Mammary epithelial cell (primary cell): ENCODE results near the gene HPN.

Experiments
- CTCF ChIP-seq, 2 donors: IDR thresholded peaks in 1 of 2; conservative IDR thresholded peaks in 1 of 2; 2 replicates each; pipeline ENCODE4 v1.5.1; 2011 to 2012; ENCODE audit warnings: inconsistent platforms in 2 of 2, low read length in 2 of 2, mild to moderate bottlenecking in 2 of 2, control low read depth in 1 of 2, low read depth in 1 of 2; ENCODE audit not compliant: insufficient read depth in 1 of 2; ENCODE audit errors: extremely low read depth in 1 of 2
- EZH2 ChIP-seq: IDR thresholded peaks from 2 replicates; pipeline ENCODE4 v1.6.1; 2012; ENCODE audit warnings: low read length, inconsistent platforms, borderline replicate concordance

DNA sequence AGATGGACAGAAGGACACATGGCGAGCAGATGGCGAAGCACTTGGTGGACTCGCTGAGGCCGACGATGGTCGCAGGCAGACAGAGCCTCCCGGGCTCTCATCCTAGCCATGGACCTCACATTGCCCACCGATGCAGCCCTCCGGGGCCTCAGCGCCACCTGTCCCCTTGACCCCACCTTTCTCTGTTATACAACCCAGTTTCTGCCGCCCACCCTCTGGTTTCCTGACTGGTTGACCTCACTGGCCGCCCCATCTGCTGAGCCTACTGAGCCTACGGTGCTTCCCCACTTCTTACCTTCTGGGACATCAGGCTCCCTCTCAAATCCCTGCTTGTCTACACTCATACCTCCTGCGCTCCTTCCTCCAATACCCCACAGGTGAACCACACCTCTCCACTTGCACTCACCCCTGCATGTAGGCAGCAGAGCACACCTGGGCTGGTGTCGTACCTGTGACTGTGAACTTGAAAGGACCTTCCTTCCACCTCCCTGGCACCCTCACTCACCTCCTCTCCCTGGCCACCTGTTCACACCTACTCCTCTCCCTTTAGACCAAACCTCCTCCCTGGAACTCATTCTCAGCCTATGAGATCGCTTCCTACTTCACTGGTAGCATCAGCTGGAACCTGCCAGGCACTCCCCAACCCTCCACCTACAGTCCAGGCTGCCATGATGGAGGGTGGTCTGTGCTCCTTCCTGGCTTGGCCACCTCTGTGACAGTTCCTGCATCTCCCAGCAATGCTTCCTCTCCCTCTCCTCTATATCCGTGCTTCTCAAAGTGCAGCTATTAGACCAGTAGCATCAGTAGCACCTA is 36.1 kb downstream of the HPN start:
- TF ChIP-seq CTCF (conservative IDR thresholded peaks at IDR 0.05 in 1 of 2, IDR thresholded peaks at IDR 0.05 in 1 of 2; ENCODE audit: extremely low read depth in 1 of 2, insufficient read depth in 1 of 2, low read depth in 1 of 2, low read length in 2 of 2) (no peak), EZH2 (no peak)
